Vagina (tissue), 2 donors: ENCODE results near the gene ANKIB1. TPM values are rescaled to one million over a fixed set of nuclear protein-coding genes. Genes with fewer than 3 reads are reported as not detected.
A peak's percentile ranks its signal among the peaks of the same experiment; 100 is the strongest.

Experiments used
- DNase-seq, 2 donors: peaks; one replicate each; pipeline ENCODE4 v3.0.0-alpha.2; 2017; ENCODE audit errors: extremely low spot score in 2 of 2
- H3K27ac ChIP-seq: fragments of 200-600 bp; sonication (generic); one replicate; pipeline ENCODE4 v1.5.1; 2019
- H3K27me3 ChIP-seq: fragments of 200-600 bp; sonication (generic); one replicate; pipeline ENCODE4 v1.5.1; 2019
- H3K36me3 ChIP-seq, 2 donors: fragments of 200-600 bp; sonication (generic); one replicate each; pipeline ENCODE4 v1.5.1; 2017 to 2019
- H3K4me1 ChIP-seq: fragments of 200-600 bp; sonication (generic); one replicate; pipeline ENCODE4 v1.5.1; 2019
- H3K4me3 ChIP-seq, 2 donors: fragments of 200-600 bp; sonication (generic); 1 replicate in 1 of 2; 2 replicates in 1 of 2; pipeline ENCODE4 v1.5.1; 2016 to 2019
- H3K9me3 ChIP-seq: fragments of 200-600 bp; sonication (generic); one replicate; pipeline ENCODE4 v1.5.1; 2019
- CTCF ChIP-seq, 3 experiments: fragments of 450-650 bp in 2 of 3; fragments of 200-600 bp in 1 of 3; sonication (generic) in 1 of 3; IDR thresholded peaks; one replicate each; pipeline ENCODE4 v1.5.1; 2017 to 2019; ENCODE audit warnings: antibody characterized with exemption in 3 of 3, mild to moderate bottlenecking in 2 of 3, moderate library complexity in 2 of 3
- POLR2A ChIP-seq, 2 donors: fragments of 450-650 bp; IDR thresholded peaks; one replicate each; pipeline ENCODE4 v1.6.1; 2017; ENCODE audit warnings: antibody characterized with exemption in 2 of 2, mild to moderate bottlenecking in 2 of 2, moderate library complexity in 2 of 2
- POLR2AphosphoS5 ChIP-seq, 2 donors: sonication (generic); formaldehyde crosslinking; IDR thresholded peaks; one replicate each; pipeline ENCODE4 v1.9.0; 2017; ENCODE audit warnings: antibody characterized with exemption in 2 of 2, mild to moderate bottlenecking in 2 of 2, low read depth in 1 of 2; ENCODE audit not compliant: insufficient read depth in 1 of 2
- intact Hi-C: fragments of 100-400 bp; cut with DNase I; formaldehyde crosslinking; loops from one replicate; pipeline ENCODE4 v1.15.1; 2023
- total RNA-seq: library from RNA; depleted of rRNA; stranded (reverse); fragments of >200 nt; gene quantifications from one replicate; pipeline ENCODE4 v1.2.3, GENCODE V29; 2016

ANKIB1 gene
- total RNA-seq, 1 donor from 2014 or later: 27.7 TPM

GRCh38 chr7:92391071-92391470 is 145.3 kb downstream of the ANKIB1 start:
- TF ChIP-seq POLR2AphosphoS5 (IDR thresholded peaks at IDR 0.05; ENCODE audit: insufficient read depth in 1 of 2, low read depth in 1 of 2) (no peak), POLR2A (IDR thresholded peaks at IDR 0.05) (no peak), CTCF (IDR thresholded peaks at IDR 0.05) (no peak)
- intact Hi-C loops: no loop called here
- no peaks in the 10 kb centered on the region for H3K9me3 ChIP-seq
- DNase-seq: no peak
- H3K27me3 ChIP-seq: no peaks in the 10 kb centered on the region
- H3K4me1 ChIP-seq: no peaks in the 10 kb centered on the region
- no peak overlapping the region for H3K4me3 ChIP-seq
- H3K36me3 ChIP-seq: peaks cover 0 to 13% of the 10 kb centered on the region in 2 donors
- no peak overlapping the region for H3K27ac ChIP-seq

DNA sequence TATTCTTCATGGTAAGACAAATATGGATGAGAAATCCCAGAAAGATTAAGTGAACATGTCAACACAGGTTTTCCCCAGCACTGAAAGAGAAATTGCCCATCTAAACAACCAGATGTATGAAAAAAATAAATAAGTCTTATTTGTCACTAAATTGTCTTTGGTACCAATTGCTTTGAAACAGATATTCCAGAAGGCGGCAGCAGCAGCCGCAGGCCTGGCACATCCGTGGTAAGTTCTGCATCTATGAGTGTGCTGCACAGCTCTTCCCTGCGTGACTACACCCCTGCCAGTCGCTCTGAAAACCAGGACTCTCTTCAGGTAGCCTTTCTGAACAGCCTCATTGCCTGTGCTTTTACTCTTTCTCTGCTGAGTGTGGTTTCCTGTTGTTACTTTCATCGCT is 151.8 kb downstream of the ANKIB1 start:
- Histone ChIP-seq H3K27me3 (no peaks in the 10 kb centered on the region), H3K9me3 (no peaks in the 10 kb centered on the region), H3K36me3 (peaks cover 0 to 41% of the 10 kb centered on the region in 2 donors), H3K27ac (no peak overlapping the region), H3K4me1 (no peaks in the 10 kb centered on the region), H3K4me3 (no peak overlapping the region)
- DNase-seq: no peak
- intact Hi-C loops: no loop called here
- TF ChIP-seq POLR2AphosphoS5 (IDR thresholded peaks at IDR 0.05; ENCODE audit: insufficient read depth in 1 of 2, low read depth in 1 of 2): no peak
- no peak for TF ChIP-seq CTCF (IDR thresholded peaks at IDR 0.05)
- no peak for TF ChIP-seq POLR2A (IDR thresholded peaks at IDR 0.05)

GRCh38 chr7:92400013-92400412 is 154.2 kb downstream of the ANKIB1 start:
- no peak for DNase-seq
- TF ChIP-seq POLR2A (IDR thresholded peaks at IDR 0.05): no peak
- no peak for TF ChIP-seq CTCF (IDR thresholded peaks at IDR 0.05)
- no peak for TF ChIP-seq POLR2AphosphoS5 (IDR thresholded peaks at IDR 0.05; ENCODE audit: insufficient read depth in 1 of 2, low read depth in 1 of 2)
- H3K27ac ChIP-seq: no peak overlapping the region
- no peak overlapping the region for H3K4me3 ChIP-seq
- peaks cover 0 to 41% of the 10 kb centered on the region in 2 donors for H3K36me3 ChIP-seq
- no peaks in the 10 kb centered on the region for H3K4me1 ChIP-seq
- intact Hi-C loops: no loop called here
- no peaks in the 10 kb centered on the region for H3K27me3 ChIP-seq
- H3K9me3 ChIP-seq: no peaks in the 10 kb centered on the region

DNA sequence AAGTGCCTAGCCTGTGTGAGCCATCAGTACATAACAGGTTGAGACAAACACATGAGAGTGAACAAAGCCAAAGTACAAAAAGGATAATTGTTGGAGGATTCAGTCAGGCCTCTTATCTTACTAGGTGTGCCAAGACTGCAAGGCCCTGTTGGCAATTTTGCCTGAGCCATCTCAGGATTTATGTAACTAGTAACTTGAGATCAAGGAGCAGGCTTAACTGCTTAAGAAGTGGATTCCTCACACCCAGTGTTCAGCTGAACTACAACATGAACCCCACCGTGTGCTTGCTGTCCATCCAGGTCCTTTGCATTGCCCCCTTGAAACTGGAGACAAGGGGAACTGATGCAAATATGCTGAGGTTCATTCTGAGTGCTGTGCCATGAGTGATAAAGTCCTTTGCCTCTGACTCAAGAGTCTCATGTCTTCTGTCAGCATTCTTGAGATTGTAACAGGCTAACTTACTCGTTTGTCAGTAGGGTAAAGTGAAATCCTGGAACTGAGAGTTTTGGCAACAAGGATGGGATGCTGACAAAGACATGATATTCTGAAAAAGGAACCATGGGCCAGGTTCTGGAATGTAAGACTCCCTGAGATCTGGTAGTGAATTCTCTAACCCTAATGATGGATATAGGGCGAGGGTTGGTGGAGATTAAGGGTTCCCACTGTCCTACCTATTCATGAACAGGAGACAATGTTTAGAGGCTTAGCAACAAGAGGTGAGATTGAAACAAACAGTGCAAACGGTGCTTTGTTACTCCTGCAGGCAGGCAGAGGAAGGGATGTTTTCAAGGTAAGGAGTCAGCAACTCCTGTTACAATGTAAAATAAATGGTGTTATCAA is 157.4 kb downstream of the ANKIB1 start:
- no peak for DNase-seq
- TF ChIP-seq POLR2AphosphoS5 (IDR thresholded peaks at IDR 0.05; ENCODE audit: insufficient read depth in 1 of 2, low read depth in 1 of 2) (peak in 1 of 2 donors; percentile 56), CTCF (IDR thresholded peaks at IDR 0.05) (no peak)
- Histone ChIP-seq H3K4me3 (no peak overlapping the region), H3K4me1 (no peaks in the 10 kb centered on the region), H3K9me3 (no peaks in the 10 kb centered on the region), H3K36me3 (peaks cover 0 to 19% of the 10 kb centered on the region in 2 donors), H3K27me3 (no peaks in the 10 kb centered on the region), H3K27ac (no peak overlapping the region)
- intact Hi-C loops: no loop called here

DNA sequence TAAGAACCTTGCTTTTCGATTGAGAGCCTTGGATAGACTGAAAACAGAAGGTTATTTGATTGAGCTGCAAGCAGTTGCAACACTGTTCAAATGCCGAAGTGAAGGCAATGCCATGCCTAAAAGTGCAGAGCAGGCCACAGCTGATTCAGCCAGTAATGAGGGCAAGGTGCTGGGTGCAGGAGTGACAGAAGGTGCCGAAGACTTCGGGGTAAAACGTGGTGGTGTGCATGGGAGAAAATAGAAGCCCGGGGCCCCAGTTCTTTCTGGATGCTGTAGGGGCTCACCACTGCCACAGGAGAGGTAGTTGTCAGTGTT is 157.9 kb downstream of the ANKIB1 start:
- Histone ChIP-seq H3K9me3 (no peaks in the 10 kb centered on the region), H3K4me3 (no peak overlapping the region), H3K27me3 (no peaks in the 10 kb centered on the region), H3K4me1 (no peaks in the 10 kb centered on the region), H3K27ac (no peak overlapping the region), H3K36me3 (peaks cover 0 to 13% of the 10 kb centered on the region in 2 donors)
- intact Hi-C loops: no loop called here
- TF ChIP-seq CTCF (IDR thresholded peaks at IDR 0.05) (no peak), POLR2A (IDR thresholded peaks at IDR 0.05) (no peak), POLR2AphosphoS5 (IDR thresholded peaks at IDR 0.05; ENCODE audit: insufficient read depth in 1 of 2, low read depth in 1 of 2) (no peak)
- no peak for DNase-seq
